PC-3 (cell line): Measurements from ENCODE around the gene TRPV2. TPM values are rescaled to one million over a fixed set of nuclear protein-coding genes. Genes with fewer than 3 reads are reported as not detected.

Experiments
- ATAC-seq: fragments of 200-7000 bp; cut with Tn5 transposase; 2 replicates; pipeline ENCODE4 v1.9.1; 2020; ENCODE audit warnings: mild to moderate bottlenecking, moderate library complexity
- BruUV-seq: library from RNA; stranded (reverse); fragments of 400-500 nt; replicated peaks from 2 replicates; lab custom pipeline; 2021; lab: Mats Ljungman, UMichigan
- CTCF ChIA-PET: fragments of 300-600 bp; sonication (Branson Sonifier 250); formaldehyde crosslinking; loops from one replicate; lab custom pipeline; 2022; ENCODE audit warnings: antibody characterized with exemption; lab: Charles Lee
- POLR2A ChIA-PET: fragments of 300-600 bp; sonication (Branson Sonifier 250); formaldehyde crosslinking; loops from one replicate; lab custom pipeline; 2022; ENCODE audit warnings: antibody characterized with exemption; ENCODE audit not compliant: unreplicated experiment; lab: Charles Lee
- DNase-seq: peaks from one replicate; pipeline ENCODE4 v3.0.0-alpha.2; 2015
- H2AFZ ChIP-seq: fragments of 300-600 bp; sonication (generic); 2 replicates; pipeline ENCODE4 v1.6.0; 2016; ENCODE audit warnings: antibody characterized with exemption, low read length
- H3F3A ChIP-seq: fragments of 300-600 bp; sonication (generic); one replicate; pipeline ENCODE4 v1.6.0; 2017; ENCODE audit warnings: antibody characterized with exemption, low read length, control low read depth, mild to moderate bottlenecking; ENCODE audit not compliant: unreplicated experiment
- H3K27ac ChIP-seq: fragments of 300-600 bp; sonication (generic); 2 replicates; pipeline ENCODE4 v1.5.1; 2016; ENCODE audit warnings: mild to moderate bottlenecking, low read length
- H3K27me3 ChIP-seq: fragments of 300-600 bp; sonication (generic); 2 replicates; pipeline ENCODE4 v1.6.1; 2016; ENCODE audit warnings: low read length, mixed read lengths
- H3K36me3 ChIP-seq: fragments of 300-600 bp; sonication (generic); 2 replicates; pipeline ENCODE4 v1.6.1; 2016; ENCODE audit warnings: low read depth, mixed run types, low read length, mixed read lengths
- H3K4me1 ChIP-seq: fragments of 300-600 bp; sonication (generic); 2 replicates; pipeline ENCODE4 v1.5.1; 2016; ENCODE audit warnings: low read length; ENCODE audit not compliant: insufficient read depth
- H3K4me2 ChIP-seq: fragments of 300-600 bp; sonication (generic); 2 replicates; pipeline ENCODE4 v1.6.0; 2016; ENCODE audit warnings: low read length
- H3K4me3 ChIP-seq: fragments of 300-600 bp; sonication (generic); 2 replicates; pipeline ENCODE4 v1.5.1; 2016; ENCODE audit warnings: mild to moderate bottlenecking, low read length, mixed read lengths
- H3K79me2 ChIP-seq: fragments of 300-600 bp; sonication (generic); 2 replicates; pipeline ENCODE4 v1.6.1; 2017; ENCODE audit warnings: low read length, mixed read lengths
- H3K9ac ChIP-seq: fragments of 300-600 bp; sonication (generic); 2 replicates; pipeline ENCODE4 v1.6.0; 2016; ENCODE audit warnings: mild to moderate bottlenecking, low read length
- H3K9me2 ChIP-seq: fragments of 300-600 bp; sonication (generic); replicated peaks from 2 replicates; pipeline ENCODE4 v1.6.1; 2016; ENCODE audit warnings: mixed run types, low read length, mixed read lengths
- H3K9me3 ChIP-seq: fragments of 300-600 bp; sonication (generic); 2 replicates; pipeline ENCODE4 v1.6.1; 2016; ENCODE audit warnings: low read length, mixed read lengths
- H4K20me1 ChIP-seq: fragments of 300-600 bp; sonication (generic); 2 replicates; pipeline ENCODE4 v1.6.1; 2016; ENCODE audit warnings: low read length, mixed read lengths
- EZH2 ChIP-seq: fragments of 300-600 bp; sonication (generic); IDR thresholded peaks from one replicate; pipeline ENCODE4 v1.6.1; 2017; ENCODE audit warnings: antibody characterized with exemption, mild to moderate bottlenecking, low read length; ENCODE audit not compliant: unreplicated experiment
- EZH2phosphoT487 ChIP-seq: fragments of 300-600 bp; sonication (generic); IDR thresholded peaks from 2 replicates; pipeline ENCODE4 v1.6.1; 2018; ENCODE audit warnings: mild to moderate bottlenecking, antibody characterized with exemption, low read length, borderline replicate concordance
- intact Hi-C: fragments of 100-400 bp; cut with micrococcal nuclease; formaldehyde crosslinking; loops from 2 replicates; pipeline ENCODE4 v1.9.0; 2023
- total RNA-seq: library from RNA; depleted of rRNA; stranded (reverse); fragments of >200 nt; gene quantifications from 2 replicates; pipeline ENCODE4 v1.2.3, GENCODE V29; 2014
- TF ChIP-seq, protein P1 (sequence below): fragments of 300-600 bp; sonication (generic); conservative IDR thresholded peaks from 2 replicates; pipeline ENCODE4 v1.5.1; 2017; ENCODE audit warnings: antibody characterized with exemption, low read depth, mild to moderate bottlenecking, low read length

TRPV2 gene
- total RNA-seq, 1 experiment from 2014 or later: 1.9 TPM

DNA sequence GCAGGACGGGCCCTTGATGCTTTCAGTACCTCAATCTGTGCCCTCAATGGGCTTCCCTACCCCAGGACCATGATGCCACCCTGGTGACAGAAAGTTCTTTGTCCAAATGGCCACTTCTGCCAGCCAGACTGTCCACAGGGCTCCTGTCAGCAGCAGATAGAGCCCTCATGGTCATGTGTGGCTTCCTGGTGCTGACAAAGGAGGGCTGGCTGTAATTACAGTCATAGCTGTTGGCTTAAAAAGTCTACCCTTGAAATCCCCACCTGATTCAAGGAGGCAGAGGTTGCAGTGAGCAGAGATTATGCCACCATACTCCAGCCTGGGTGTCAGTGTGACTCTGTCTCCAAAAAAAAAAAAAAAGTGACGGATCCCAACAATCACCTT, 3.3 kb downstream of the TRPV2 start:
- H3K27ac ChIP-seq: peak overlapping the region; percentile 85
- no peak overlapping the region for H2AFZ ChIP-seq
- no TSS peak for BruUV-seq
- no peaks in the 10 kb centered on the region for H3K27me3 ChIP-seq
- no peaks in the 10 kb centered on the region for H3K9me2 ChIP-seq
- H4K20me1 ChIP-seq: no peaks in the 10 kb centered on the region
- H3K4me2 ChIP-seq: peak overlapping the region; percentile 72; the same call in 1 of the 2 replicates
- no peak overlapping the region for H3K4me3 ChIP-seq
- ChIA-PET CTCF (interaction anchor here (1.0 kb wide), 1 partner anchor 9 kb away, joined by 3 read pairs; no protein-coding TSS in a partner anchor), POLR2A (no interaction called here)
- no peaks in the 10 kb centered on the region for H3K79me2 ChIP-seq
- no peak for ATAC-seq
- H3K4me1 ChIP-seq: peaks cover 31% of the 10 kb centered on the region
- no peak for DNase-seq
- H3K9me3 ChIP-seq: no peaks in the 10 kb centered on the region
- no peak for TF ChIP-seq EZH2phosphoT487
- TF ChIP-seq, protein P1, sequence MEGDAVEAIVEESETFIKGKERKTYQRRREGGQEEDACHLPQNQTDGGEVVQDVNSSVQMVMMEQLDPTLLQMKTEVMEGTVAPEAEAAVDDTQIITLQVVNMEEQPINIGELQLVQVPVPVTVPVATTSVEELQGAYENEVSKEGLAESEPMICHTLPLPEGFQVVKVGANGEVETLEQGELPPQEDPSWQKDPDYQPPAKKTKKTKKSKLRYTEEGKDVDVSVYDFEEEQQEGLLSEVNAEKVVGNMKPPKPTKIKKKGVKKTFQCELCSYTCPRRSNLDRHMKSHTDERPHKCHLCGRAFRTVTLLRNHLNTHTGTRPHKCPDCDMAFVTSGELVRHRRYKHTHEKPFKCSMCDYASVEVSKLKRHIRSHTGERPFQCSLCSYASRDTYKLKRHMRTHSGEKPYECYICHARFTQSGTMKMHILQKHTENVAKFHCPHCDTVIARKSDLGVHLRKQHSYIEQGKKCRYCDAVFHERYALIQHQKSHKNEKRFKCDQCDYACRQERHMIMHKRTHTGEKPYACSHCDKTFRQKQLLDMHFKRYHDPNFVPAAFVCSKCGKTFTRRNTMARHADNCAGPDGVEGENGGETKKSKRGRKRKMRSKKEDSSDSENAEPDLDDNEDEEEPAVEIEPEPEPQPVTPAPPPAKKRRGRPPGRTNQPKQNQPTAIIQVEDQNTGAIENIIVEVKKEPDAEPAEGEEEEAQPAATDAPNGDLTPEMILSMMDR: no peak
- TF ChIP-seq EZH2: no peak
- intact Hi-C loops: loop anchor here (1.0 kb wide), 1 partner anchor 40 kb away; no protein-coding TSS in a partner anchor
- H3K36me3 ChIP-seq: no peaks in the 10 kb centered on the region
- H3K9ac ChIP-seq: no peak overlapping the region
- peaks cover 7% of the 10 kb centered on the region for H3F3A ChIP-seq

DNA sequence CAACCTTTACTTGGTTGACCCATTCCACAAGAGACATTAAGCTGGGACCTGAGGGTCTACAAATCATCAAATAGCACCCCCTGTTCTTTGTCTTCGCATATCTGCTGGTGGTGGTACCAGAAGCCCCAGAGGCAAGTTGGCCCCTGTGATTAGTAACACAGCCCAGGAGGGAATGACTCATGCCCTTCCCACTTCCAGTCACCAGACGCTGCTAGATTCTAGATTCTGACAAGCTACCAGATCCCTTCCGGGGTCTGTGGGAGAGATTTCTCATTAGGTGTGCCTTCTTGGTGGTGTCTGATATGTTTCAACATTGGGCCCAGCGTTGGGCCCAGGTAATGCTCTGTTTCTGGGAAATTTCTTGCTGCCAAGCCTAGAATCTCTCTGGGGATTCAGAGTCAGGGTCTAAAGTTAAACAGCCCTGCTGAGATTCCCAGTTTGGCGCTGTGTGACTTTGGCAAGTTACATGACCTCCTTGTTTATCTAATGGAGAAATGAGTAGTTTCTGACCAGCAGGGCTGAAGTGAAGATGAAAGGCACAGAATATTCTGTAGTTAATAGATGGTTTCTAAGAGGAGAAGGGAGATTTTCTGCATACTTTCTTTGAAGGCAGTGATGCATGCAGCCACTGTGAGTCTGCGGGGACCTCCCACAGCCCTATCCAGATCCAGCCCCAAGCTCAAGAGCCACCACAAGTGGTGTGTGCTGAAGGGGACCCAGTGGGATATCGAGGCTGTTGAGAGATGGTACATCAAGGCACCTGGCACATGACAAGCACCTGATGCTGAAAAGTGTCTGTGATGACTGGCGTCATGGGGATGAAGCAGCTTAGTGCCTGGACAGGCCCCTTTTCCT, 3.9 kb downstream of the TRPV2 start:
- ChIA-PET POLR2A (no interaction called here), CTCF (interaction anchor here (1.0 kb wide), 1 partner anchor 9 kb away, joined by 3 read pairs; no protein-coding TSS in a partner anchor)
- peak overlapping the region; percentile 34 for H2AFZ ChIP-seq
- peak overlapping the region; percentile 36 for H3K9ac ChIP-seq
- no peaks in the 10 kb centered on the region for H3K79me2 ChIP-seq
- H3K9me3 ChIP-seq: no peaks in the 10 kb centered on the region
- H3K27ac ChIP-seq: peak overlapping the region; percentile 85
- intact Hi-C loops: loop anchor here (1.0 kb wide), 1 partner anchor 41 kb away; no protein-coding TSS in a partner anchor
- no peaks in the 10 kb centered on the region for H3K36me3 ChIP-seq
- no peaks in the 10 kb centered on the region for H3K27me3 ChIP-seq
- ATAC-seq: peak; percentile 83
- no peaks in the 10 kb centered on the region for H4K20me1 ChIP-seq
- H3K4me1 ChIP-seq: peaks cover 31% of the 10 kb centered on the region
- no peaks in the 10 kb centered on the region for H3K9me2 ChIP-seq
- peak; percentile 94 for DNase-seq
- H3K4me2 ChIP-seq: peak overlapping the region; percentile 72
- no TSS peak for BruUV-seq
- H3F3A ChIP-seq: peaks cover 7% of the 10 kb centered on the region
- TF ChIP-seq, protein P1: no peak
- TF ChIP-seq EZH2: no peak
- TF ChIP-seq EZH2phosphoT487: no peak
- H3K4me3 ChIP-seq: peak overlapping the region; percentile 6; the same call in 1 of the 2 replicates

DNA sequence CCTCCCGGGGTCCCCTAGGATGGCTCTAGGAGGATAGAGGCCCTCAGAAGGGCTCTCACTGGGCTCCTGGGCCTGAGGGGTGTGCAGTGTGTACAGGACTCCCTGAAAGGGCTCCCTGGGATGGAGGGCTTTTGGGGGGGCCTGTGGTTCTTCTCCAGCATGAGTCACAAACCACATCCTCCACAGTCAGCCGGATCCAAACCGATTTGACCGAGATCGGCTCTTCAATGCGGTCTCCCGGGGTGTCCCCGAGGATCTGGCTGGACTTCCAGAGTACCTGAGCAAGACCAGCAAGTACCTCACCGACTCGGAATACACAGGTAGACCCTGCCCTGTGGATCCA, 4.5 kb downstream of the TRPV2 start:
- CTCF ChIA-PET: no interaction called here
- ATAC-seq (peak; percentile 71), DNase-seq (peak; percentile 83)
- Histone ChIP-seq H3K9ac (peak overlapping the region; percentile 36), H3F3A (peaks cover 7% of the 10 kb centered on the region), H3K79me2 (no peaks in the 10 kb centered on the region), H3K27ac (peak overlapping the region; percentile 85), H3K4me1 (peaks cover 31% of the 10 kb centered on the region), H3K9me2 (no peaks in the 10 kb centered on the region), H3K36me3 (no peaks in the 10 kb centered on the region), H4K20me1 (no peaks in the 10 kb centered on the region), H3K4me2 (peak overlapping the region; percentile 72), H3K4me3 (peak overlapping the region; percentile 6; the same call in 1 of the 2 replicates), H3K27me3 (no peaks in the 10 kb centered on the region), H3K9me3 (no peaks in the 10 kb centered on the region), H2AFZ (peak overlapping the region; percentile 44)
- intact Hi-C loops: loop anchor here (1.0 kb wide), 1 partner anchor 42 kb away; no protein-coding TSS in a partner anchor
- TF ChIP-seq EZH2 (no peak), EZH2phosphoT487 (no peak)
- TF ChIP-seq, protein P1: no peak
- no TSS peak for BruUV-seq
- POLR2A ChIA-PET: no interaction called here
